HG03196 (cell line): ENCODE data around the gene CYP2R1.
"Not testable (repeated sequence)": the region's sequence is repeated elsewhere in the genome, so short reads cannot be mapped to it uniquely, and the experiment has no call there.

Source experiments
- ATAC-seq: cut with Tn5 transposase; IDR thresholded peaks from one replicate; pipeline ENCODE4 v1.9.1; 2021; ENCODE audit not compliant: unreplicated experiment

Gene CYP2R1

DNA sequence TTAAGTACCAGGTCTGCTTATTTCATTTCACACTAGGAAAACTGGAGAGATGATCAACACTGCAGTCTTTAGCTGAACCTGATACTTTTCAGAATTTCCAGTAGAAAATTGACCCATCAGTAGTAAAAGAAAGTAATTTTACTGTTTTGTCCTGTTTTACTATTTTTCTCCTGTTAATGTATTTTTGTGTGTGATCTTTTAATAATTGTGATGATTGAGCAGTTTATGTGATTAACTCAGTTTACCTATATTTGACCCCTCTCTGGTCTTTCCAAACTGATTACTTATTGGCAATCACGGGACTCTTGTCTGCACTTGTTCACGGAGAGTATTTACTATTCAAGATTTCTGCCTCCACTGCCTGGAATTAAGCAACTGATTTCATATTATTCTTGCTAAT, 546 bp upstream of the CYP2R1 start:
- ATAC-seq, result no peak

DNA sequence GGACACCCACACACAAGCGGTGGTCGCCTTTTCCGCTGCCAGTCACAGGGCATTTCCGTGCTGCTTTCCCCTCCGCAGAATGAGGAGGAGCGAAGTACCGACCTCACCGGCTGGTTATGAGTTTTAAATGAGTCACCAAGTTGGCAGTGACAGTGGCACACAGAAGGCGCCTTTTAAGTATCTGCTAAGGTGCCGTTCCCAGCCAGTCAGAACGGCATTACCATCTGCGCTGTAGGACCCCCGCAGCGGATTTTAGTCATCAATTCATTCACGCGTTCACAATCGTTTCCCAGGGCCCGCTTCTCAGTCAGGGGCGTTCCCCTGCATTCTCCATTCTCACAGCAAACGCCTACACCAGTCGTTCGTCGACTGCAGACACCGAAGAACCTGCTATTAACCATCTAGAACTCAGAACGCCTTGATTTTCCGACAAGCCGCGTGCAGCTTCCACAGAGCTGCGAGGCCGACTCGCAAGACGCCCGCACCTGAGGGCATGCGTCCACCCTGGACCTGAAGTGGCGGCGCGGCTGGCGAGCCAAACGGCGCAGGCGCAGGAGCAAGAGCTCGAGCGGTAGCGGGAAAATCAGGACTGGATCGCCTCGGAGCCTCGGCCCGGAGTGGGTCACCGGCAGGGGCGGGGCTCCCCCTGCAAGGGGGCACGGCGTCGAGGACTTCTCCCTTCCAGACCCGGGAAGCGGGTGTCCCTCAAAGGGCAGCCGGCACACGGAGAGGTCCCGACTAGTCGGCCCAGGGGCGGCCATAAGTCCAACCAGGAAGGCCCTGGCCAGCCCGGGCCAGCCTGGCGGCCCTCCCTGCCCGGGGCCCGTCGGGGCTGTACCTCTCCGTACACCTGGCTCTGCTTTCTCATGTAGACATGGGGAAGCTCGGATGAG, 642 bp downstream of the CYP2R1 start:
- peak; percentile 56 for ATAC-seq

- no peak for ATAC-seq
These were observed 5.5 kb downstream of the CYP2R1 start for GRCh38 chr11:14886513-14886912.

GRCh38 chr11:14884667-14885273, 7.3 kb downstream of the CYP2R1 start:
- ATAC-seq, result no peak

GRCh38 chr11:14883683-14884082, 8.3 kb downstream of the CYP2R1 start:
- ATAC-seq, result not testable (repeated sequence)

DNA sequence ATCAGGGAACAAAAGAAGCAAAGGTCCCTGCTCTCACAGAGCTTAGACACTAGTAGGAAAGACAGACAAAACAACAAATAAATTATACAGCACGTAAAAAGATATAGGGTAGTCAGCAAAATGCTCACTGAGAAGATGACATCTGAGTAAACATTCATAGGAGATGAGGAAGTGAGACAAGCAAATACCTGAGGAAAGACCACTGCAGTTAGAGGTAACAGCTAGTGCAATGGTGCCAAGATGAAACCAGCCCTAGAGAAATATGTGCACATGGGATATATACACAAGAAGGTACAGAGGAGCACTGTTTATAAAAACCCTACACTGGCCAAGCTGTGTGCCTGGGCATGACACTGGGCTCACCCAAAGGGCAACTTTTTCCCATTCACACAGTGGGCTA, 9.8 kb downstream of the CYP2R1 start:
- ATAC-seq, result no peak

DNA sequence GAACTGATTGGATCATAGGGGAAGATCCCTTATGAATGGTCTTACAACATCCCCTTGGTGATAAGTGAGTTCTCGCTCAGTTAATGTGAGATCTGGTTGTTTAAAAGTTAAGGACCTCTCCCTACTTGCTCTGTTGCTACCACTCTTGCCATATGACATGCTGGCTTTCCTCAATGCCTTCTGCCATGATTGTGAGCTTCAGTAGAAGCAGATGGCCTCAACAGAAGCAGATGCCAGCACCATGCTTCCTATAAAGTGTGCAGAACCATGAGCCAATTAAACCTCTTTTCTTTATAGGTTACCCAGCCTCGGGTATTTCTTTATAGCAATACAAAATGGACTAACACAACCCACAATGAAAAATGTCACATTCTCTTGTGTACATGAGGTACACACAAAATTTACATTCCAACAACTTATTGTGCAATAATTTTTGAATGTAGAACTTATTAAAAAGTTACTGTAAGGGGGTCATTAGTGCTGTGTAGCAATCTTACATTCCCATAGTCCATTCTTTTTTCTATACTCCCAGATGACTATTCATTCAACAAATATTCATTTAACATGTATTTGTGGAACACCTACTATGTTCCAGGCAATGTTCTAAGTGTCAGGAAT, 10.3 kb downstream of the CYP2R1 start:
- no peak for ATAC-seq

DNA sequence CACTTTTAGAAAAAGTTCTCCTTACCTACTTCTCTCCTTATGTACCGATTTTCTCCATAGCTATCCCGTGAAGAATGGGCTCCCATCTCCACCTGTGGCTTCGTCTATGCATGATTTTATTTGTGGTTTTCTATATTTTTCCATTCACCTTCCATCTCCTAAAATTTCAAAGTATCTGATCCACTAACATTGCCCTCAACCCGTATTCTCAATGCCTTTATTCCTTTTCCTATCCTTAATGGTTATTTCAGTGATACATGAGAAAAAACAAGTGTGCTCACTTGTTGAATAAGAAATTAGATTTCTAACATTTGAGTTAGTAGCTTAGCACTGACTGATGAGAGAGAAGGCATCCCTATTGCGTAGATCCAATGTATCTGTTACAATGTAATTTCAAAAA, 16.9 kb downstream of the CYP2R1 start:
- ATAC-seq, result no peak

- no peak for ATAC-seq
These were observed 18.4 kb downstream of the CYP2R1 start for GRCh38 chr11:14873632-14874031.

GRCh38 chr11:14872032-14872431, 20.0 kb downstream of the CYP2R1 start:
- ATAC-seq, result no peak

DNA sequence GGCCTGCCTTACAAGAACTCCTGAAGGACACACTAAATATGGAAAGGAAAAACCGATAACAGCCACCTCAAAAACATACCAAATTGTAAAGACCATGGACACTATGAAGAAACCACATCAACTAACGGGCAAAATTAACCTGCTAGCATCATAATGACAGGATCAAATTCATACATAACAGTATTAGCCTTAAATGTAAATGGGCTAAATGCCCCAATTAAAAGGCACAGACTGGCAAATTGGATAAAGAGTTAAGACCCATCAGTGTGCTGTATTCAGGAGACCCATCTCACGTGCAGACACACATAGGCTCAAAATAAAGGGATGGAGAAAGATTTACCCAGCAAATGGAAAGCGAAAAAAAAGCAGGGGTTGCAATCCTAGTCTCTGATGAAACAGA, 28.3 kb downstream of the CYP2R1 start:
- ATAC-seq, result not testable (repeated sequence)

DNA sequence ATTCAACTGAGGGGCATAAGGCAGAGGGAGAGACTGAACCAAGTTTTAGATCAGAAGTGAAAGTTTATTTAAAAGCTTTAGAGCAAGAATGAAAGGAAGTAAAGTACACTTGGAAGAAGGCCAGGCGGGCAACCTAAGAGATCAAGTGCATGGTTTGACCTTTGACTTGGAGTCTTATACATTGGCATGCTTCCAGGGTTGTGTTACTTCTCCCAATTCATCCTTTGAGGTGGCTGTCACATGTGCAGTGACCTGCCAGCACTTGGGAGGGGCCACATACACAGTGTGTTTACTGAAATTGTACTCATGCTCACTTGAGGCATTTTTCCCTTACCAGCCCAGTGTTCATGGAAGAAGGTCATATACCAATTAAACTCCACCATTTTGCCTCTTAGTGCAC, 30.4 kb downstream of the CYP2R1 start:
- ATAC-seq, result no peak

- no peak for ATAC-seq
These were observed 31.5 kb downstream of the CYP2R1 start for GRCh38 chr11:14860511-14860910.

GRCh38 chr11:14858404-14858803, 33.6 kb downstream of the CYP2R1 start:
- no peak for ATAC-seq

- no peak for ATAC-seq
These were observed 34.4 kb downstream of the CYP2R1 start for GRCh38 chr11:14857621-14858020.

- ATAC-seq, result no peak
These were observed 36.1 kb downstream of the CYP2R1 start for GRCh38 chr11:14855890-14856289.

DNA sequence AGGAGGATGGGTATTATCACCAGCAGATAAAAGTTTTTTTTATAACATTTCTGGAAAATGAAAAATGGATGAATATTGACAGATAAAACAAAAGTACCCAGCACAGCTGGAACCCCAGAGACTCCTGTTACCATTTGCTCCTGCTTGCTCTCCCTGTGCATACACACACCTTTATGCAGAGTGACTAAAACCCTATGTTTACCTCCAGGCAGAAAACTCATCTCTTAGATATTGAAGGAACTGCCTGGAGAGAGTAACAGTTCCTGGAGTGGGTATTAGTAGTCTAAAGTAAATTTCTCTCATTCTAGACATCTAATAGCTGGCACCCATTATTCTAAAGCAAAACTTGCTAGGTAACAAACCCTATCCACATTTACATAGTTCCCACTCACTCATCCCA, 38.0 kb downstream of the CYP2R1 start:
- no peak for ATAC-seq

DNA sequence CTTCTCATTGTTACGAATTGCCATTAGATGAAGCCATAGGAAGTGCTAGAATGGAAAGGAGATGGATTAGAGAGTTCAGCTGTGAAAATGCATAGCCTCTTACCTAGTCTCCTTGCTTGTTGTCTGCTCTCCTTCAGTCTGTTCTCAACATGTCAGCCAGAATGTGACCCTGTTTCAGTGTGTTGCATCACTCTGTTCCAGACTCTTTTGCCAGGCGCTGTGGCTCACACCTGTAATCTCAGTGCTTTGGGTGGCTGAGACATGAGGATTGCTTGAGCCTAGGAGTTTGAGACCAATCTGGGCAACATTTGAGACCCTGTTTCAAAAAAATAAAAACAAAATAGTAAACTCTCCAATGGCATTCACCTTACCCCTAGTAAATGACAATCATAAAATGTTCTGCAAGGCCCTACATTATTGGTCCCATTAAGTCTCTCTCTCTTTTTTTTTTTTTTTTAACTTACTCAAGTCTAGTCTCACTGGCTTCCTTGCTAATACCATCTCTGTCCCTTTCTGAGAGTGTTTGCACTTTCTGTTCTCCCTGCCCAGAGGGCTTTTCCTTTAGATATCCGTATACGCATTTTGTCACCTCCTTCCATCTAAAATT, 39.4 kb downstream of the CYP2R1 start:
- no peak for ATAC-seq

DNA sequence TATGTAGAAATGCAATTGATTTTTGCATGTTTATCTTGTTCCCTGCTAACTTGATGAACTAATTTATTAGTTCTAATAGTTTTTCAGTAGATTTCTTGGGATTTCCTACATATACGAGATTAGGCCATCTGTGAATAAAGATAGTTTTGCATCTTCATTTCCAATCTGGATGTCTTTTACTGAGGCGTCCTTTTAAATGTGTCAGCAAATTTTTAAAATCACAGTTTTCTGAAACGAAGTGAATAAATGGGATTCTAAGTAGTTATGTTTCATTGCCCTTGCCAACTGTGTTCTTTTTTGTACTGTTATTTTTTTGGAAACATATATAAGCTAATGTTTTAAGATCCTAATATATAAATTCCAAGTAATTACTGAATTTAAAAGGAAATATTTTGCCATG, 50.0 kb downstream of the CYP2R1 start:
- no peak for ATAC-seq

GRCh38 chr11:14835496-14836492, 56.2 kb downstream of the CYP2R1 start:
- no peak for ATAC-seq
